ENCODE measurements around the gene JAK3. TPM values are rescaled to one million over a fixed set of nuclear protein-coding genes. Genes with fewer than 3 reads are reported as not detected.

JAK3 gene
- total and polyA plus RNA-seq, 10 of the 15 experiments (the other 5 are each of a cell fraction or from before 2014, with no cell fraction given): 7.8 to 67.9 (median 33.3) TPM

GRCh38 chr19:17811681-17812080 is 36.1 kb downstream of the JAK3 start:
- Histone ChIP-seq H3K4me1 (ENCODE audit: control insufficient read depth, insufficient read depth, low read length) (no peaks in the 10 kb centered on the region), H4K20me1 (ENCODE audit: control insufficient read depth, insufficient read depth) (no peaks in the 10 kb centered on the region), H3K4me2 (ENCODE audit: control insufficient read depth, insufficient read depth) (no peak overlapping the region), H3K79me2 (ENCODE audit: control insufficient read depth, insufficient read depth, low read length) (no peaks in the 10 kb centered on the region), H3K9ac (ENCODE audit: control insufficient read depth, insufficient read depth, low read length) (no peak overlapping the region), H3K9me3 (replicated peaks; ENCODE audit: control insufficient read depth, insufficient read depth, low read length) (no peaks in the 10 kb centered on the region), H3K36me3 (ENCODE audit: control insufficient read depth in 2 of 2, insufficient read depth in 2 of 2, low read length in 1 of 2) (no peaks in the 10 kb centered on the region), H3K27ac (ENCODE audit: control insufficient read depth, insufficient read depth) (no peak overlapping the region), H3K4me3 (no peak overlapping the region), H3K27me3 (replicated peaks in 1 of 2; ENCODE audit: control insufficient read depth in 2 of 2, insufficient read depth in 2 of 2, low read length in 1 of 2) (peaks cover 4% of the 10 kb centered on the region in 2 experiments; a peak in 3 of 4 replicates), H2AFZ (ENCODE audit: control insufficient read depth, low read depth, low read length) (no peak overlapping the region)
- FAIRE-seq: no peak
- intact Hi-C loops (cut with micrococcal nuclease; ENCODE audit: unreplicated experiment): no loop called here
- ChIA-PET RAD21 (ENCODE audit: unreplicated experiment) (no interaction called here), CTCF (interaction anchor here (0.7 kb wide), 1 partner anchor 1720 kb away, joined by 3 read pairs; no protein-coding TSS in a partner anchor), POLR2A (no interaction called here), SMC1A (ENCODE audit: uncharacterized antibody, unreplicated experiment) (no interaction called here)
- no TSS peak for BruUV-seq (replicated peaks)
- in situ Hi-C loops (cut with MboI): no loop called here
- ATAC-seq: no peak
- WGBS (ENCODE audit: insufficient coverage, insufficient replicate concordance, low lambda C conversion rate, missing lambda C conversion rate): 60% methylated on average over 20 of the region's 20 CpGs
- no peak for DNase-seq (ENCODE audit: low read depth, low spot score)
- TF ChIP-seq REST (IDR thresholded peaks at IDR 0.05; ENCODE audit: low read depth, low read length) (no peak), CREB1 (IDR thresholded peaks at IDR 0.05; ENCODE audit: low read depth) (no peak), WRNIP1 (IDR thresholded peaks at IDR 0.05; ENCODE audit: borderline replicate concordance, low read depth, low read length) (no peak), ETV6 (conservative IDR thresholded peaks at IDR 0.05 in 1 of 2, IDR thresholded peaks at IDR 0.05 in 1 of 2; ENCODE audit: borderline replicate concordance in 1 of 2, low read depth in 1 of 2) (no peak), IKZF1 (conservative IDR thresholded peaks at IDR 0.05) (no peak), CBX5 (IDR thresholded peaks at IDR 0.05; ENCODE audit: low read depth) (no peak), IRF4 (IDR thresholded peaks at IDR 0.05; ENCODE audit: low read depth, low read length) (no peak), ZZZ3 (IDR thresholded peaks at IDR 0.05; ENCODE audit: control insufficient read depth, insufficient read length, low read depth) (no peak), TARDBP (IDR thresholded peaks at IDR 0.05; ENCODE audit: borderline replicate concordance) (no peak), ZBTB33 (IDR thresholded peaks at IDR 0.05) (no peak), RAD21 (IDR thresholded peaks at IDR 0.05; ENCODE audit: insufficient read depth, low read depth, low read length) (no peak)
- TF ChIP-seq, protein P1, sequence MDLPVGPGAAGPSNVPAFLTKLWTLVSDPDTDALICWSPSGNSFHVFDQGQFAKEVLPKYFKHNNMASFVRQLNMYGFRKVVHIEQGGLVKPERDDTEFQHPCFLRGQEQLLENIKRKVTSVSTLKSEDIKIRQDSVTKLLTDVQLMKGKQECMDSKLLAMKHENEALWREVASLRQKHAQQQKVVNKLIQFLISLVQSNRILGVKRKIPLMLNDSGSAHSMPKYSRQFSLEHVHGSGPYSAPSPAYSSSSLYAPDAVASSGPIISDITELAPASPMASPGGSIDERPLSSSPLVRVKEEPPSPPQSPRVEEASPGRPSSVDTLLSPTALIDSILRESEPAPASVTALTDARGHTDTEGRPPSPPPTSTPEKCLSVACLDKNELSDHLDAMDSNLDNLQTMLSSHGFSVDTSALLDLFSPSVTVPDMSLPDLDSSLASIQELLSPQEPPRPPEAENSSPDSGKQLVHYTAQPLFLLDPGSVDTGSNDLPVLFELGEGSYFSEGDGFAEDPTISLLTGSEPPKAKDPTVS (IDR thresholded peaks at IDR 0.05; ENCODE audit: low read depth, low read length): no peak
- TF ChIP-seq, protein P2, sequence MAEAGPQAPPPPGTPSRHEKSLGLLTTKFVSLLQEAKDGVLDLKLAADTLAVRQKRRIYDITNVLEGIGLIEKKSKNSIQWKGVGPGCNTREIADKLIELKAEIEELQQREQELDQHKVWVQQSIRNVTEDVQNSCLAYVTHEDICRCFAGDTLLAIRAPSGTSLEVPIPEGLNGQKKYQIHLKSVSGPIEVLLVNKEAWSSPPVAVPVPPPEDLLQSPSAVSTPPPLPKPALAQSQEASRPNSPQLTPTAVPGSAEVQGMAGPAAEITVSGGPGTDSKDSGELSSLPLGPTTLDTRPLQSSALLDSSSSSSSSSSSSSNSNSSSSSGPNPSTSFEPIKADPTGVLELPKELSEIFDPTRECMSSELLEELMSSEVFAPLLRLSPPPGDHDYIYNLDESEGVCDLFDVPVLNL (IDR thresholded peaks at IDR 0.05; ENCODE audit: low read depth, low read length): no peak

Data from GM12878 (cell line).